ENCODE measurements around the gene PALS1. TPM values are rescaled to one million over a fixed set of nuclear protein-coding genes. Genes with fewer than 3 reads are reported as not detected.

Gene PALS1
- total RNA-seq, 1 donor from 2014 or later: 20.6 TPM

- Histone ChIP-seq H3K36me3 (no peaks in the 10 kb centered on the region), H3K4me3 (no peak overlapping the region), H3K27ac (no peak overlapping the region), H3K27me3 (no peaks in the 10 kb centered on the region), H3K9me3 (no peaks in the 10 kb centered on the region), H3K4me1 (no peaks in the 10 kb centered on the region)
- no peak for TF ChIP-seq POLR2A (IDR thresholded peaks at IDR 0.05)
- no peak for TF ChIP-seq POLR2AphosphoS5 (IDR thresholded peaks at IDR 0.05; ENCODE audit: insufficient read depth in 1 of 2, low read depth in 1 of 2)
- TF ChIP-seq CTCF (IDR thresholded peaks at IDR 0.05): no peak
- intact Hi-C loops (cut with DNase I): no loop called here
- DNase-seq (ENCODE audit: extremely low spot score in 2 of 2): no peak
Observed at GRCh38 chr14:67228325-67228984, 12.8 kb upstream of the PALS1 start.

DNA sequence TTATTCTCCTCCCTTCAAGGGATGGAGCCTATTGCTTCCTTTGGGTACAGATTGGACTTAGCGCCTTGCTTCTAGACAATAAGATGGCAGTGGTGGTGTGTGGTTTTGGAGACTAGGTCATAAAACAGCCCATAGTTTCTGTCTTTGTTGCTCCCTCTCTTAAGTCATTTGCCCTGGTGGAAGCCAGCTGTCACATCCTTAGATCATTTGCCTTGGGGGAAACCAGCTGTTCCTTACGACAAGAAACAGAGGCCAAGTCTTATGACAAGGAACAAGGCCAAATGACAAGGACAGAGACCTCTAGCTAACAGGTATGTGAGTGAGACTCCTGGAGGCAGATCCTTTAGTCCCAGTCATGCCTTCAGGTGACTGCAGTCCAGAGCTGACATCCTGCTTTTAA is 9.2 kb upstream of the PALS1 start:
- intact Hi-C loops (cut with DNase I): no loop called here
- Histone ChIP-seq H3K4me1 (no peaks in the 10 kb centered on the region), H3K27ac (no peak overlapping the region), H3K4me3 (no peak overlapping the region), H3K27me3 (no peaks in the 10 kb centered on the region), H3K9me3 (no peaks in the 10 kb centered on the region), H3K36me3 (no peaks in the 10 kb centered on the region)
- no peak for TF ChIP-seq CTCF (IDR thresholded peaks at IDR 0.05)
- no peak for DNase-seq (ENCODE audit: extremely low spot score in 2 of 2)

- no peak overlapping the region for H3K27ac ChIP-seq
- H3K27me3 ChIP-seq: no peaks in the 10 kb centered on the region
- DNase-seq (ENCODE audit: extremely low spot score in 2 of 2): no peak
- intact Hi-C loops (cut with DNase I): no loop called here
- TF ChIP-seq POLR2A (IDR thresholded peaks at IDR 0.05) (no peak), POLR2AphosphoS5 (IDR thresholded peaks at IDR 0.05; ENCODE audit: insufficient read depth in 1 of 2, low read depth in 1 of 2) (no peak)
- H3K4me1 ChIP-seq: no peaks in the 10 kb centered on the region
- H3K36me3 ChIP-seq: no peaks in the 10 kb centered on the region
- no peak overlapping the region for H3K4me3 ChIP-seq
- no peaks in the 10 kb centered on the region for H3K9me3 ChIP-seq
Observed at GRCh38 chr14:67232621-67233020, 8.6 kb upstream of the PALS1 start.

- Histone ChIP-seq H3K4me1 (peaks cover 11% of the 10 kb centered on the region), H3K9me3 (no peaks in the 10 kb centered on the region), H3K4me3 (no peak overlapping the region), H3K36me3 (no peaks in the 10 kb centered on the region), H3K27me3 (no peaks in the 10 kb centered on the region), H3K27ac (no peak overlapping the region)
- TF ChIP-seq CTCF (IDR thresholded peaks at IDR 0.05) (no peak), POLR2A (IDR thresholded peaks at IDR 0.05) (no peak), POLR2AphosphoS5 (IDR thresholded peaks at IDR 0.05; ENCODE audit: insufficient read depth in 1 of 2, low read depth in 1 of 2) (no peak)
- intact Hi-C loops (cut with DNase I): no loop called here
- DNase-seq (ENCODE audit: extremely low spot score in 2 of 2): no peak
Observed at GRCh38 chr14:67237591-67237990, 3.6 kb upstream of the PALS1 start.

DNA sequence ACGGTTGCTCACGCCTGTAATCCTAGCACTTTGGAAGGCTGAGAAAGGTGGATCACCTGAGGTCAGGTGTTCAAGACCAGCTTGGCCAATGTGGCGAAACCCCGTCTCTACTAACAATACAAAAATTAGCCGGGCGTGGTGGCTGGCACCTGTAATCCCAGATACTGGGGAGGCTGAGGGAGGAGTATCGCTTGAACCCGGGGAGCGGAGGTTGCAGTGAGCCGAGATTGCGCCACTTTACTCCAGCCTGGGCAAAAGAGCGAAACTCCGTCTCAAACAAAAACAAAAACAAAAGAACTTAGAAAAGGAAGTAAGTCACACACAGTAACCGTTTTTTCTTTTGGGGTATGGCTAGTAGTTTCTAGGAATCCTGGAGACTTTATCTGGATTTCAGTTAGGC is 1.7 kb upstream of the PALS1 start:
- intact Hi-C loops (cut with DNase I): no loop called here
- peaks cover 18% of the 10 kb centered on the region for H3K4me1 ChIP-seq
- H3K27ac ChIP-seq: no peak overlapping the region
- no peak for DNase-seq (ENCODE audit: extremely low spot score in 2 of 2)
- H3K4me3 ChIP-seq: no peak overlapping the region
- no peaks in the 10 kb centered on the region for H3K36me3 ChIP-seq
- TF ChIP-seq POLR2AphosphoS5 (IDR thresholded peaks at IDR 0.05; ENCODE audit: insufficient read depth in 1 of 2, low read depth in 1 of 2): no peak
- no peak for TF ChIP-seq CTCF (IDR thresholded peaks at IDR 0.05)
- no peak for TF ChIP-seq POLR2A (IDR thresholded peaks at IDR 0.05)
- H3K9me3 ChIP-seq: no peaks in the 10 kb centered on the region
- H3K27me3 ChIP-seq: no peaks in the 10 kb centered on the region

All from vagina (tissue), 2 donors.